IMR-90 (cell line): Measurements from ENCODE around the gene CCDC38. TPM values are rescaled to one million over a fixed set of nuclear protein-coding genes. Genes with fewer than 3 reads are reported as not detected.

ENCODE experiments used
- ATAC-seq: fragments of 200-7000 bp; cut with Tn5 transposase; 2 replicates; pipeline ENCODE4 v1.9.1; 2020; ENCODE audit warnings: low read depth, mild to moderate bottlenecking, moderate library complexity
- BruUV-seq: library from RNA; stranded (reverse); fragments of 400-500 nt; replicated peaks from 2 replicates; lab custom pipeline; 2021; lab: Mats Ljungman, UMichigan
- CTCF ChIA-PET: fragments of 300-600 bp; formaldehyde crosslinking; extraction: SDS; loops from one replicate; lab custom pipeline; 2021; ENCODE audit warnings: antibody characterized with exemption; lab: Yijun Ruan, JAX
- POLR2A ChIA-PET: fragments of 300-600 bp; sonication (Branson Sonifier 250); formaldehyde crosslinking; loops from one replicate; lab custom pipeline; 2022; ENCODE audit warnings: antibody characterized with exemption; ENCODE audit not compliant: unreplicated experiment; lab: Charles Lee
- DNase-seq: peaks from one replicate; pipeline ENCODE4 v3.0.0; 2013
- H2AFZ ChIP-seq: replicated peaks from 2 replicates; pipeline ENCODE3; 2013; ENCODE audit warnings: low read length, mild to moderate bottlenecking; ENCODE audit not compliant: poor library complexity
- H2AK5ac ChIP-seq: 2 replicates; pipeline ENCODE4 v1.6.1; 2013; ENCODE audit warnings: low read depth, low read length, inconsistent platforms
- H2AK9ac ChIP-seq: replicated peaks from 2 replicates; pipeline ENCODE3; 2013; ENCODE audit warnings: mild to moderate bottlenecking, low read depth, low read length, moderate library complexity; ENCODE audit not compliant: poor library complexity
- H2BK120ac ChIP-seq: 2 replicates; pipeline ENCODE4 v1.6.1; 2013; ENCODE audit warnings: low read depth, low read length, inconsistent platforms
- H2BK15ac ChIP-seq: 3 replicates; pipeline ENCODE4 v1.6.1; 2013; ENCODE audit warnings: low read depth, low read length, inconsistent platforms
- H2BK20ac ChIP-seq: 2 replicates; pipeline ENCODE4 v1.6.1; 2013; ENCODE audit warnings: low read depth, mild to moderate bottlenecking, inconsistent platforms, low read length, moderate library complexity
- H2BK5ac ChIP-seq: 2 replicates; pipeline ENCODE4 v1.6.1; 2013; ENCODE audit warnings: mild to moderate bottlenecking, low read depth, low read length, inconsistent platforms; ENCODE audit not compliant: poor library complexity, severe bottlenecking
- H3K14ac ChIP-seq: replicated peaks from 2 replicates; pipeline ENCODE4 v1.6.1; 2013; ENCODE audit warnings: low read depth, low read length, inconsistent platforms
- H3K18ac ChIP-seq: 2 replicates; pipeline ENCODE4 v1.6.1; 2013; ENCODE audit warnings: low read depth, low read length, control low read depth
- H3K23ac ChIP-seq: 2 replicates; pipeline ENCODE4 v1.6.1; 2013; ENCODE audit warnings: low read depth, low read length, inconsistent platforms
- H3K27ac ChIP-seq: 2 replicates; pipeline ENCODE4 v1.5.1; 2013; ENCODE audit warnings: mild to moderate bottlenecking, control low read depth, low read length; ENCODE audit not compliant: insufficient read depth
- H3K27me3 ChIP-seq: 2 replicates; pipeline ENCODE4 v1.6.1; 2013; ENCODE audit warnings: low read length; ENCODE audit not compliant: control insufficient read depth, insufficient read depth
- H3K36me3 ChIP-seq: 2 replicates; pipeline ENCODE4 v1.6.1; 2013; ENCODE audit warnings: low read length, mixed read lengths; ENCODE audit not compliant: control insufficient read depth, insufficient read depth
- H3K4ac ChIP-seq: 2 replicates; pipeline ENCODE4 v1.6.1; 2013; ENCODE audit warnings: low read depth, low read length, inconsistent platforms
- H3K4me1 ChIP-seq: 2 replicates; pipeline ENCODE4 v1.6.1; 2013; ENCODE audit warnings: low read length, mixed read lengths; ENCODE audit not compliant: control insufficient read depth, insufficient read depth
- H3K4me2 ChIP-seq: 2 replicates; pipeline ENCODE4 v1.6.1; 2013; ENCODE audit warnings: low read depth, mild to moderate bottlenecking, control low read depth, low read length, moderate library complexity
- H3K4me3 ChIP-seq: 2 replicates; pipeline ENCODE4 v1.5.1; 2013; ENCODE audit warnings: low read depth, mild to moderate bottlenecking, control low read depth, low read length, moderate library complexity; ENCODE audit not compliant: insufficient read depth
- H3K56ac ChIP-seq: 2 replicates; pipeline ENCODE4 v1.6.1; 2013; ENCODE audit warnings: low read length, inconsistent platforms; ENCODE audit not compliant: insufficient read depth; ENCODE audit errors: extremely low read depth
- H3K79me1 ChIP-seq, 2 experiments: 2 replicates each; pipeline ENCODE4 v1.6.1; 2013; ENCODE audit warnings: low read length in 2 of 2, inconsistent platforms in 1 of 2, low read depth in 1 of 2
- H3K9ac ChIP-seq: 2 replicates; pipeline ENCODE4 v1.6.1; 2013; ENCODE audit warnings: low read depth, low read length, control low read depth
- H3K9me1 ChIP-seq: 2 replicates; pipeline ENCODE4 v1.6.1; 2013; ENCODE audit warnings: low read length, inconsistent platforms; ENCODE audit not compliant: insufficient read depth
- H3K9me3 ChIP-seq: 2 replicates; pipeline ENCODE4 v1.6.1; 2013; ENCODE audit warnings: low read length; ENCODE audit not compliant: control insufficient read depth, insufficient read depth
- H4K20me1 ChIP-seq: 2 replicates; pipeline ENCODE4 v1.6.1; 2013; ENCODE audit warnings: low read length, inconsistent platforms; ENCODE audit not compliant: insufficient read depth
- H4K5ac ChIP-seq: 2 replicates; pipeline ENCODE4 v1.6.1; 2013; ENCODE audit warnings: mild to moderate bottlenecking, low read depth, low read length, control low read depth
- H4K8ac ChIP-seq, 2 experiments: 2 replicates each; pipeline ENCODE4 v1.6.1; 2013; ENCODE audit warnings: low read depth in 2 of 2, low read length in 2 of 2, control low read depth in 1 of 2, inconsistent platforms in 1 of 2
- H4K91ac ChIP-seq: 2 replicates; pipeline ENCODE4 v1.6.1; 2013; ENCODE audit warnings: low read depth, low read length, inconsistent platforms; ENCODE audit not compliant: insufficient read depth
- BHLHE40 ChIP-seq: fragments of 150-350 bp; IDR thresholded peaks from 2 replicates; pipeline ENCODE4 v1.6.1; 2016; ENCODE audit warnings: mild to moderate bottlenecking, low read depth, low read length
- CHD1 ChIP-seq: IDR thresholded peaks from 2 replicates; pipeline ENCODE4 v1.6.1; 2012; ENCODE audit warnings: low read depth, low read length, improper control_type of control experiment
- CTCF ChIP-seq: conservative IDR thresholded peaks from 2 replicates; pipeline ENCODE4 v1.5.1; 2012; ENCODE audit warnings: mild to moderate bottlenecking, low read depth, low read length, improper control_type of control experiment
- FOS ChIP-seq: fragments of 150-350 bp; IDR thresholded peaks from 2 replicates; pipeline ENCODE4 v1.6.1; 2016; ENCODE audit warnings: low read depth, low read length
- MXI1 ChIP-seq: IDR thresholded peaks from 2 replicates; pipeline ENCODE4 v1.6.1; 2012; ENCODE audit warnings: low read depth, mild to moderate bottlenecking, low read length, moderate library complexity, borderline replicate concordance
- RAD21 ChIP-seq: IDR thresholded peaks from 2 replicates; pipeline ENCODE4 v1.6.1; 2012; ENCODE audit warnings: low read length, improper control_type of control experiment
- RCOR1 ChIP-seq: IDR thresholded peaks from 2 replicates; pipeline ENCODE4 v1.6.1; 2012; ENCODE audit warnings: mild to moderate bottlenecking, low read length, improper control_type of control experiment; ENCODE audit not compliant: insufficient replicate concordance
- WGBS, 2 experiments: methylation state at CpG; one replicate each; pipeline versions ENCODE4 v1.1.5 to v1.1.7; 2013; ENCODE audit warnings: missing lambda C conversion rate in 2 of 2; ENCODE audit not compliant: insufficient read length in 1 of 2; ENCODE audit errors: extremely low coverage in 2 of 2; 5-methylcytosine and 5-hydroxymethylcytosine counted together
- dilution Hi-C: fragments of 300-500 bp; cut with HindIII; formaldehyde crosslinking; loops from one replicate; pipeline ENCODE4 v1.14.3; 2018; ENCODE audit warnings: low sequenced_read_pairs; ENCODE audit not compliant: unreplicated experiment
- in situ Hi-C: fragments of 300-500 bp; cut with MboI; formaldehyde crosslinking; loops from 3 replicates; pipeline ENCODE4 v1.14.3; 2019; ENCODE audit warnings: low sequenced_read_pairs, inconsistent platforms, mixed read lengths
- intact Hi-C: fragments of 100-400 bp; cut with micrococcal nuclease; formaldehyde crosslinking; loops from 2 replicates; pipeline ENCODE4 v1.10.0; 2022
- polyA plus RNA-seq, 3 experiments: library from polyadenylated mRNA; depleted of rRNA; stranded (reverse); fragments of >200 nt; gene quantifications; 2 replicates each; pipeline ENCODE4 v1.2.3, GENCODE V29; 2012; ENCODE audit warnings: low replicate concordance in 1 of 3
- total RNA-seq: library from RNA; depleted of rRNA; stranded (reverse); fragments of >200 nt; gene quantifications from 2 replicates; pipeline ENCODE4 v1.2.3, GENCODE V29; 2012

The CCDC38 gene
- total and polyA plus RNA-seq, 2 of the 4 experiments (the other 2 are of a cell fraction): not detected

DNA sequence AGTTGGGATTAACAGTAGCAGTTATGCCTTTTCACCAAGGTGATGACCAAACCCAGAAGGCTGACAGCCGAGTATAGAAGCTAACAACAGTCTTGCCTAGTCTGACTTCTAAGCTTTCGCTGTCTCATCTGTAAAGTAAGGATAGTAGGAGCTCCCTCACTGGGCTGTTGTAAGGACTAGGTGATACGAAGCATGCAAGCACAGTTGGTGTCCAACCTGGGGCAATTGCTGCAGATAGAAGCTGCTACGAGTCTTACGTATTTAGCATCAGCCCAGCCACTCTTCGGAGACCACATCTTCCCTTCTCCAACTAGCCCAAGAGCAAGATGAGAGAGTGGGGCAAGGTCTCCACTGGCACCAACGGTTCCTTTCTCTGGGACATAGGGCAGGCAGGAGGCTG is 47.7 kb upstream of the CCDC38 start:
- ATAC-seq: no peak

More for the DNA sequence above, 47.7 kb upstream of the CCDC38 start:
- no peak overlapping the region for H3K4me2 ChIP-seq
- WGBS, 2 experiments: 100% methylated on average over 1 of the region's 7 CpGs; no CpG with 5 or more reads in 1 of the 2 experiments
- H3K79me1 ChIP-seq: no peaks in the 10 kb centered on the region
- CTCF ChIA-PET: interaction anchor here (2.1 kb wide), 1 partner anchor 8 kb away, joined by 11 read pairs; no protein-coding TSS in a partner anchor
- H2AK5ac ChIP-seq: no peak overlapping the region
- H2BK20ac ChIP-seq: no peak overlapping the region
- TF ChIP-seq RCOR1 (no peak), FOS (no peak), CHD1 (no peak), CTCF (no peak), RAD21 (no peak), BHLHE40 (no peak), MXI1 (no peak)
- POLR2A ChIA-PET: no interaction called here
- peaks cover 2% of the 10 kb centered on the region; the same call in 1 of the 2 replicates for H3K4me1 ChIP-seq
- no peak overlapping the region for H3K9ac ChIP-seq
- no peak overlapping the region for H2BK120ac ChIP-seq
- in situ Hi-C loops: no loop called here
- peaks cover 20% of the 10 kb centered on the region for H3K27me3 ChIP-seq
- no peak overlapping the region for H3K23ac ChIP-seq
- no peak overlapping the region for H2AK9ac ChIP-seq
- BruUV-seq: no TSS peak
- H2BK15ac ChIP-seq: no peak overlapping the region
- H2AFZ ChIP-seq: no peak overlapping the region
- no peak overlapping the region for H3K4ac ChIP-seq
- no peak overlapping the region for H4K91ac ChIP-seq
- H3K4me3 ChIP-seq: no peak overlapping the region
- no peak overlapping the region for H3K14ac ChIP-seq
- no peak for DNase-seq
- H3K9me3 ChIP-seq: no peaks in the 10 kb centered on the region
- no peaks in the 10 kb centered on the region for H3K9me1 ChIP-seq
- H3K36me3 ChIP-seq: no peaks in the 10 kb centered on the region
- no peak overlapping the region for H4K8ac ChIP-seq
- no peak overlapping the region for H2BK5ac ChIP-seq
- H3K18ac ChIP-seq: no peak overlapping the region
- H4K5ac ChIP-seq: no peak overlapping the region
- H3K56ac ChIP-seq: no peak overlapping the region
- dilution Hi-C loops: no loop called here
- H4K20me1 ChIP-seq: no peaks in the 10 kb centered on the region
- no peak overlapping the region for H3K27ac ChIP-seq
- intact Hi-C loops: no loop called here
